HG02571 (cell line): Measurements from ENCODE around the gene OR7G3.

Experiments used
- ATAC-seq: cut with Tn5 transposase; IDR thresholded peaks from one replicate; pipeline ENCODE4 v1.9.1; 2021; ENCODE audit warnings: mild to moderate bottlenecking, moderate library complexity; ENCODE audit not compliant: unreplicated experiment

Gene OR7G3

DNA sequence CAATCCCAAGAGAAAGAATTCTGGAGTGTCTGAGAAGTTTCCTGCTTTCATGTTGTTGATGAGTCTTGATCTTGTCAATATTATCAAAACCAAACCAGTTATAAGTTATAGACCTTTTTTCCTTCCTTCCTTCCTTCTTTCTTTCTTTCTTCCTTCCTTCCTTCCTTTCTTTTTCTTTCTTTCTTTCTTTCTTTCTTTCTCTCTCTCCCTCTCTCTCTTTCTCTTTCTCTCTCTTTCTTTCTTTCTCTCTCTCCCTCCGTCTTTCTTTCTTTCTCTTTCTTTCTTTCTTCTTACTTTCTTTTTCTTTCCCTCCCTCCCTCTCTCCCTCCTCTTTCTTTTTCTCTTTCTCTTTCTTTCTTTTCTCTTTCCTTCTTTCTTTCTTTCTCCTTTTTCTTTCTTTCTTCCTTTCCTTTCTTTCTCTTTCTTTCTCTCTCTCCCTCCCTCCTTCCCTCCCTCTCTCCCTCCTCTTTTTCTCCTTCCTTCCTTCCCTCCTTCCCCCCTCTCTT lies at the start of gene OR7G3:
Gene OR7G3 (minus strand): TSS at position 51 of the 506 bp plus-strand sequence. CDS start 0 bp downstream, at position 51.
- no peak for ATAC-seq

DNA sequence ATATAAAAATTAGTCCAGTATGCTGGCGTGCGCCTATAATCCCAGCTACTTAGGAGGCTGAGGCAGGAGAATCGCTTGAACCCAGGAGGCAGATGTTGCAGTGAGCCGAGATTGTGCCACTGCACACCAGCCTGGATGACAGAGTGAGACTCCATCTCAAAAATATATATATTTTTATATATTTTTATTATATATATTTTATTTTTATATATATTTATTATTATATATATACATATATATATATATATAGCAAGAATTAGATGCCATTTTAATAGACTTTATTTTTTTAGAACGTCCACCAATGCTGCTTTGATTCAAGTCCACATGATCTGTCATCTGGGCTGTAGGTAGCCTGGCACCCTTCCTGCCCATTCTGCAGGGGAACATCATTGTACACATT lies 48.6 kb upstream of the OR7G3 start:
- no peak for ATAC-seq

DNA sequence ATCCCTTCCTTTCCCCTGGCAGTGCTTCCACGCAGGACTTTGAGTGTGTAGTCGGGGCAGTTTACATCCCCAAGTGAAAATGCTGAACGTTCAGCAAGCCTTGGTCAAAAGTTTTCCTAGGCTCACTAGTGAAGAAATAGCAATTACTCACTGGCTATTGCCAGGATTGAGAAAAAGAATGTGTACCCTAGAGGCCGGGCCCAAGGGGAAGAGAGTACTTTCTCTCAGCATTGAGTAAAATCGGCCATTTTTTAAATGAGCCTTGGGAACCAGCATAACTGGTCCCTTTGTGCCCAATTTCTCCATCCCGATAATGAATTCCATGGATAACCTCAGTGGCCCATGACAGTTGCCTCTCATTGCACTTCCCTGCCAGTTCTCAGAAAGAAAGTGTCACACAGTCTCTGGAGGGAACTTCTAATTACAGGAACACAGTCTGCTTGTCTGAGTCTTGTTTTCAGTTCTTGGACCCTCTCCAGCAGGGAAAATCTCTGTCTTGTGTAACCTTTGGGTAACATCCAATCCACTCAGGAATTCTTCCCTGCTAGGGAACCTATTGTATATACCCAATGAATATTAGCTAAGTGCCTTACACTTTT lies 44.7 kb upstream of the OR7G3 start:
- no peak for ATAC-seq

DNA sequence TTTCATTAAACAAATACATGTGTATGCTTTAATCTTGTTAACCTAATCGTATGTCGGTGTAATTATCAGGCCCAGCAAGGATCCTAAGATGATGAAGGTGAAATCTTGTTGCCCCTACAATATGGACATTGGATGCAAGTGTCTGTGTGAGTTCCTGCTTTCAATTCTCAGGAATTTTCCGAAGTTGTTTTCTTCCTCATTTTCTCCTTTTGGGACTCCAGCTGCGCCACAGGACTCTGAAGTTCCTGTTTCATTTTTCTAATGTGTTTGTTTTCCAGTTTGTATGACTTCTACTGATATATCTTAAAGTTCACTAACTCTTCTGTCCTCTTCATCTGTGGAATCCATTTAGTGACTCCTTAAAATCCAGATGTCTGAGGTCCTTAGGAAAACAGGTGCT lies 40.1 kb upstream of the OR7G3 start:
- no peak for ATAC-seq

DNA sequence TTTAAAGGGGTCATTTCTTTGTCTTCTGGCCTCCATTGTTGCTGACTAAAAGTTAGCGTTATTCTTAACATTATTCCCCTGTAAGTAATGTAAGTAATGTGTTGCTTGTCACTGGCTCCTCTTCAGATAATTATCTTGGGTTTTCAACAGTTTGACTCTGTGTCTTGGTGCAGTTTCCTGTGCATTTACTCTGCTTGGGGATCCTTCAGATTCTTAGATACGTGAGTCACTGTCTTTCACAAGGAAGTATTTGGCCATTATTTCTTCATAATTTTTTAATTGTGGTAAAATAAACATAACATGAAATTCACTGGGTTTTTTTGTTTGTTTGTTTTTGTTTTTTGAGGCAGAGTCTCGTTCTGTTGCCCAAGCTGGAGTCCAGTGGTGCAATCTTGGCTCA lies 38.5 kb upstream of the OR7G3 start:
- no peak for ATAC-seq

DNA sequence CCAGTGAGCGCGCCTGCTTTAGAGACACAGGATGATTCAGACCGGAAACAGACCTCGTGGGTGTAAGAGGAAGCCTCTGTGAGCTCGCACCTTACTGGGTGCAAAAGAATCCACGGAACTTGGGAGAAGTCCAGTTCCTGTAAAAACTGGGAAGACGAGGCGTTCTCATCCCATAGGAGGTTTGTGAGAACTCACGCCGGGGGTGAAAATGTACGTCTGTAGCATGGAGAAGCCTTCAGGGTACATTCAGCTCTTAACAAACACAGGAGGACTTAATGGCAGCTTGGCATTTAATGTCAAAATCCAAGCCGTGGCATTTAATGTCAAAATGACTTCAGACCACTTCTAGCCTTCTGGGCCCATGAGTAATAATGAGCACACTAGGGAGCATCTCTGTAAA lies 34.7 kb upstream of the OR7G3 start:
- ATAC-seq = no peak

DNA sequence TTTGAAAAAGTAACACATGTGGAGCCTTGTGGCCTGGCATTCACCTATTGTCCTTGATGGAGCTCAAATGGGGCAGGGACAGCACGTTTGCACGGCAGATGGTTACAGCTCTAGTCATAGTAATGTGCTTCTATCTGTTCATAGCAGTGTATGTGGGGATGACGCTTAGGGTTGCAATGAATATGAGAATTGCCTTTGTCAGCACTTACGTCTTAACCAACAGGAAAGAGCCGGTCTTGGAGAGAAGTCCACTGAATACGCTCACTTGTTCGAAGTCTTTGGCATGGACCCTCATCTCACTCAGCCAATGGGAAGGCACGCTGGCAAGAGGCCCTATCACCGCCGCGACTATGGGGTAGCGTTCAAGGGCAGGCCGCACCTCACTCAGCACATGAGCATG lies 33.1 kb upstream of the OR7G3 start:
- ATAC-seq = no peak

DNA sequence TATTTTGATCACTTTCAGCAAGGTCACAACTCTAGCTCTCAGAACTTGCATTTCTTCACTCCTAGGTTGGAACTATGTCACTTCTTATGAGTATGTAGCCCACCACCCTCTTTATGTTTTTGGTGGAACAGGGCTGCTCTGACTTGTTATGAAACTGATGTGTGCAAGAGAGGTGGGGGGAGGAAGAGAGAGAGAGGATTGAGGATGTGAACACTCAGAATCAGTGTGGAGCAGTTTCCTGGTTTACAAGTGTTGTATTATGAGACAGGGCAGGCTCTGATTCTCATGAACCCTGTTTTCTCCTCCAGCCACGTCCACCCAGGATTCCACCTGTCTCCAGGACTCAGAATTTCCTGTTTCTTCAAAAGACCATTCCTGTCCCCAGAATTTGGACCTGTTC lies 29.6 kb upstream of the OR7G3 start:
- ATAC-seq = no peak

DNA sequence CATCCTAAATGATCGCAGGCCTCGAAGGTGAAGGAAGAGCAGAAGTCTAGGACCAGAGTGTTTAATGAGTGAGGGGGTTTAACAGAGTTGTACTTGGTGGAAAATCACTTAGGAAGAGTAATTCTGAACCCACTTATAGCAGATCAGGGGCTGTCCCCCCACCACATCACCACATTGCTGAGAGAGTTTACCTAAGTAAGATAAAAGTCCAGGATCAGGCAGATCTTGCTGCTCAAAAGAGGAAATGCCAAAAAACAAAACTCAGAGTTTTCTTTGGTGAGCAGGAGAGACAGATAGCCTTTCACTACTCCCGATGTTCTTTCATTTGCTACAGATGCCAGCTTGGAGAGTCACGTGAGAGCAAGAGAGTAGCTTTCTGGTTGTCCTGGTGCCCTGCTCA lies 28.8 kb upstream of the OR7G3 start:
- no peak for ATAC-seq

DNA sequence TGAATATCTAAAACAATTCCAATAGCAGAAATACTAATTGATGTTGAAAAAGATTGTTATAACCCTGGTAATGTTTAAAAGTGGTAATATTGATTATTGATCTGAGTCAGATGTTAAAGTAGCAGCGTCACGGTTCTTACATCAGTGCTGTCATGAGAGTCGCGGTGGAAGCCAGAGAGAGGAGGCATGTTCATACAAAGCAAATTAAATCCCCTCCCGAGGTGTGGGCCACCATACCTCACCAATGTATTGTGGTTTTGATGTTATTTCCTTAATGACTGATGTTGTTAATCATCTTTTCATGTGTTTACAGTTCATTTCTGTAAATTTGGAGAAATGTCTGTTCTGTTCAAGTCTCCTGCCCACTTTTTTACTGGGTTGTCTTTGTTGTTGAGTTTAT lies 24.6 kb upstream of the OR7G3 start:
- no peak for ATAC-seq

DNA sequence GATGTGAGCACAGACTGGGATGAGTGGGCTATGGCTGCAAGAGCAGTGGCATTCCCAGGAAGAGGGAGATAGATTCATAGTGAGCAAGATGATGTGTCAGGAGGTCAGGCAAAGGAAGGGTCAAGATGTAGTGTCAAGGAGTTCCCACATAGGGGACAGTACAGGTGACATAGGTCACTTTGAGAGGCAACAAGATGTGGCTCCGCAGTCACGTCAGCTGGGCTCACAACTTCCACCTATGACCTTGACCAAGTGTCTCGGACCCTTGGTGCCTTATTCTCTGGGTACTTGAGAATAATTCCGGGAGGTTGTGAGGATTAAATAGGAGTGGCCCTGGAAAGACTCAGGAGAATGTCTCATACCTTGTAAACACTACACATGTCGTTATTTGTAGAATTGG lies 23.9 kb upstream of the OR7G3 start:
- ATAC-seq = no peak

DNA sequence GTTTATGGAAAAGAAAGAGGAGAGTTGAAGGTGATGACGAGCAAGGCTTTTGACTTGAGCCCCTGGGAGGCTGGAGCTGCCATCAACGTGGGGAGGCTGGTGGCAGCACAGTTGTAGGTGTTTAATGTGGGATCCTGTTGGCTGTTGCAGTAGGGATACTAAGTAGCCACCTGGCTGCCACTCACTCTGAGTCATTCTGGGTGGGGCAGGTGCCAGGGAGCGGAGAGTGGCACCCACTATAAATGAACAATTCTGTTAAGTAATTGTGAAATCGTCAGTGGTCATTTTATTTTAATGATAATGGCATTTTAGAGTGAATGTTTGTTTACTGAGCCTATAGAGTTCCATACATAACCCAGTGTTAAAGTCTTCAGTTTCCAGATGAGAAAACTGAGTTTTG lies 23.2 kb upstream of the OR7G3 start:
- ATAC-seq = no peak

DNA sequence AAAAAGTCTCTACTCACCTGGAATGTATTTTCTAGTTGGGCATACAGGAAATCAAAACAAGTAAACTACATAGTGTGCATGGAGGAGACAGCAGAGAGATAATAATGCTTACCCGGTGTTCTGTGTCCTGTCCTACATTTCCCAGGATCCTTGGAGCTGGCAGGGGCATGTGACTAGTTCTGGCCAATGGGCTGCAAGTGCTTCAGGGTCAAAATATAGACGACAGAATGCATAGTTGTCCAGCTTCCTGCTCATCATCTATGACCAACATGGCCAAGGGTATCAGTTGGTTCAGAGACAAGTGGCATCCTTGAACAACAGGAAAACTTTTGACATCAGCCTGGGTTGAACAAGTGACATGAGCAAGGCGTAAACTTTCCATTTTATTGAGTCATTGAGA lies 21.9 kb upstream of the OR7G3 start:
- no peak for ATAC-seq

DNA sequence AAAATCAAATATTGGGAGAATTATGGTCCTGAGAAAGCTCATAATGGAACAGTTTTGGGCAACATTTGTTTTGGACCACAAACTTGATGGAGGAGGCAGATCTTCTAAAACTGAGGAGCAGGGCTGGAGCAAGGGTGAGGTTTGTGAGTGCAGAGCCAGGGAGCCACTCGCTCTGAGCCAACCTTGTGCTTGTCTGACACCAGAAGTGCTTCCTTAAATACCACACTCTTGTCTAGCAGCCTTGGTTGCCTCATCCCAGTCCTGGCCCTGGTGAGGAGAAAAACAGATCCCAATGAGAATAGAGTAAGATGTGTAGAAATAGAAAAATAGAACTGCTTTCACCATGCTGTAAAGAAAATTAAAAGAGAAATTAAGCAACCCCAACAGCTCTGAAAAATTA lies 20.1 kb upstream of the OR7G3 start:
- ATAC-seq = no peak

DNA sequence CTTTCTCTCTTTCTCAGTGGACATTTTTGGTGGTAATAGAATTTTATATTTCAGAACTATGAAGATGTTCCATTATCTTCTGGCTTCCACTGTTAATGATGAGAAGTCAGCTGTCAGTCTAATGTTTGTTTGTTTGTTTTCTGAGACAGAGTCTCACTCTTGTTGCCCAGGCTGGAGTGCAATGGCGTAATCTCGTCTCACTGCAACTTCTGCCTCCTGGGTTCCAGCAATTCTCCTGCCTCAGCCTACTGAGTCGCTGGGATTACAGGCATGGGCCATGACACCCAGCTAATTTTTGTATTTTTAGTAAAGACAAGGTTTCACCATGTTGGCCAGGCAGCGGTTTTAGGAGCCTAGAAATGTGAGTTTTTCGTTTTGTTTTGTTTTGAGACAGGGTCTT lies 18.2 kb upstream of the OR7G3 start:
- no peak for ATAC-seq

DNA sequence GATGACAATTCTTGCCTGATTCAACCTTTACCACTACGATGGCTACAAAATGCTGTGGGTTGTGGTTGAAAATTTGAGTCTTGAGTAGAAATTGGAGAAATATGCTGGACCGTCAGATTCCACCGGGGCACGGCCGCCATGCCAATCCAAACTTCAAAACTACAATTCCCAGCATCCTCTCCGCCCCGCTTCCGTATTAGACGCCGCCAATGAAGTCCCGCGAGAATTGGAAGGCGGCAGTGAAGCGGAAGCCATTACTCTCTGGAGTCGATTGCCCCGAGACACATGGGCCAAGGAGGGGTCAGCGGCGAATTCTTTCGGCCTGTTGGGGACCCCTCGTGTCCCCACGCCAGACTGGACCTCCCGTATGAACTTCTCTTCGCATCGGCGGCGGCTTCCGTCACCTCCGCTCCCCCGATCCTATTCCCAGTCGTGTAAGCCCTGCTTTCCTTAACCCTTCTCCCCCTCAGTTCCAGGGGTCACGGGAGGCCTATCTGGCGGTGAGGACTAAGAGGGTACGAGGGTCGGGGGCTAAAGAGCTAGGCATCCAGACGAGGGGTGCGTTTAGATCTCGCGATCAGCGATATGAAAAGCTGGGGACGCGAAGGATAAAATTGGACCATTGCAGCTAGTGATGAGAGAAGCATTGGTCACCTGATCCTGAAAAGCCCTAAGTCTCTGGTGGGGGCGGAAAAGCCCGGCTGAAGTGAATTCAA lies 13.6 kb upstream of the OR7G3 start, which contains the start of gene ZNF317:
Gene ZNF317 (plus strand): TSS at position 239 of the 716 bp plus-strand sequence. CDS start 15,620 bp downstream, outside the sequence.
- ATAC-seq = peak; percentile 96

DNA sequence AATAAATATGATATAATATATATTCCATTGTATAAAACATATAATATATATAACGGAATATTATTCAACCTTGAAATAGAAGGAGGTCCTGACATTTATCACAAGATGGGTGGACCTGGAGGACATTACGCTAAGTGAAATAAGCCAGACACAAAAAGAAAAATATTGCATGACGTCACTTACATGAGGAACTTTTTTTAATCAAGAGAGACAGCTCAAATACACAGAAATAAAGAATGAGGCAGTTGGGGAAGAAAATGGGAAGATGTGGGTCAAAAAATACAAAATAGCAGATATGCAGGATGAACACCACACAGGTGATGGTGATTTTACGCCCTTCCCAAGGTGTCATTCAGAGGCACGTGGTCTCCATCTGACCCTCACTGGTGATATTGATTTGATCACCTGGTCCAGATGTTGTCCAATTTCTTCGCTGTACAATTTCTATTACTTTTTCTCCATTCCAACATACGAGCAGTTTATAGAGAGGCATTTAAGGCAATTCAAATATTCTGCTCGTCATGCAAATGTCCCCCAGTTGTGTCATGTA lies 12.9 kb upstream of the OR7G3 start:
- ATAC-seq = peak; percentile 12

DNA sequence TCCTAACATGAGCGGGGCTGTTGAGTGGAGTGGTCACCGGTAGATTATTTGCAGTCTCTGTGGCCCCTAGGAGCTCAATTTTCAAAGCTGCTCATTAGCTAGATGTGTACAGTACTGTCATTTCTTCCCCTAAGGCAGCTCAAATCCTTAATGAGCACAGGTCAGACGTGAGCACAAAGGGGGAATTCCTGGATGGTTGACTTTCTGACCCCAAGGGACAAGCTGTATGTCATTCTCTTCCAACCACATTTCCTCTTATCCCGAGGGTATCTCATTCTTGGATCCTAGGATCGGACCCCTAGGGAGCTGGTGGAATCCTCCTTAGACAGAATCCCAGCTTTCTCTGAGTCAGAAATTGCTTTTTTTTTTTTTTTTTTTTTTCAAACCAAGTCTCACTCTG lies 5.7 kb upstream of the OR7G3 start:
- no peak for ATAC-seq

DNA sequence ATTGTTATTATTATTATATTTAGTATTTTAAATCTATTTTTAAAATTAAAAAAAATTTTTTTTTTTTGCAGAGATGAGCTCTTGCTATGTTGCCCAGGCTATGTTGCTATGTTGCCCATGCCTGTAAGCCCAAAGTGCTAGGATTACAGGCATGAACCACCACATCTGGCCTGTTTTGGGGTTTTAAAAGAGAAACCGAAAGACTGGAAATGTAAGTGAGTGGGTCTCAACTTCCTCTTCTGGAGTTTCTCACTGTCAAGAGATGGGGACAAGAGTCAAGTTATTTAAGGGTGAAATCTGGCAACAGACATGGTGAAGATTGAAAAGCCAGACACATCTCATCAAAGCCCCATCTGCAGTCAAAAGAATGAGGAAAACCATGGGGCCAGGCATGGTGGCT lies 4.2 kb upstream of the OR7G3 start:
- ATAC-seq = no peak

DNA sequence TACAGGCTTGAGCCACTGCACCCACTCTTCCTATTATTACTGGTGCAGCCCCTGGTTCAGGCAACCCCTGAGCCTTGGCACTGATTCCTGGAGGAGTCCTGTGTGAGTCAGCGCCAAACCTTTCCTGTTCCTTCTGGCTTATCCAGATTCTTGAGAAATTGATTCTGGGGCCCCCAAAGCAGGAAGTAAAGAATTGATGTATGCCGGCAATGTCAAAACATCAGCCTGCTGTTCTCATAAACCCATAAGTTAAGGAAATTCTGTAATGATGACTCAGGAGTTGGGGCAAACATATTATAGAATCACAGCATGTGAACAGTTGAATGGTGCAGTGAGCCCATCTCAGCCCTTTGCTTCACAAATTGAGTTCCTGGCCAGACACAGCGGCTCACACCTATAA lies 1.4 kb upstream of the OR7G3 start:
- no peak for ATAC-seq

DNA sequence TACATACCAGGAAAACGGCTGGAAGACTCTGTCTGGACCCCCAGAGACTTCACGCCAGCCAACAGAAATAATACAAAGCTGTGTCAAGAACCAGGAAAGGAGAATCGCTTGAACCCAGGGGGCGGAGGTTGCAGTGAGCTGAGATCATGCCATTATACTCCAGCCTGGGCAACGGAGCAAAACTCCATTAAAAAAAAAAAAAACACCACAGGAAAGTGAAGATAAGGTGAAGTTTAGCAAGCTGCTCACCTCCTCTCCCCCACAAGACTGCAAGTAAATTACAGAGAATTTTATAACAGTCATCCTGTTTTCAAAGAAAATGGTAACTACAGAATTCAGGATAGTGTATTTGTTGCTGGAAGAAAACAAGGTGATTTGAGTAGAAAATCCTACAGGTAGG lies 10.2 kb downstream of the OR7G3 start:
- no peak for ATAC-seq

DNA sequence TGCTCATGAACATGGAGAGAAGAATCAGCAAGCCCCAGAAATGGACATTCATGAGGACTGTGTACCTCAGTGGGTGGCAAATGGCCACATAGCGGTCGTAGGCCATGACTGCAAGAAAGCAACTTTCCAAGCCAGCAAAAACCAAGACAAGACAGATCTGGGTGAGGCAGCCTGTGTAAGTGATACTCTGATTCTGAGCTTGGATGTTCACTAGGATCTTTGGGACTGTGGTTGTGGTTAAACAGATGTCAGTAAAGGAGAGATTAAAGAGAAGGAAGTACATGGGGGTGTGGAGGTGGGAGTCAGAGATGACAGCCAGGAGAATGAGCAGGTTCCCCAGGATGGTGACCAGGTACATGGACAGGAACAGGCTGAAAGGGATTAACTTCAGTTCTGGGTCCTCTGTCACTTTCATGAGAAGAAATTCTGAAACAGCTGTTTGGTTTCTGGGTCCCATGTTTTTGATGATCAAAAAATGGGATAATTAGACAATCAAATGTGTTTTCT lies 11.4 kb downstream of the OR7G3 start, which contains the start of gene OR7G1:
Gene OR7G1 (minus strand): TSS at position 457 of the 507 bp plus-strand sequence. CDS start 0 bp downstream, at position 457.
- no peak for ATAC-seq
